Ishikawa (cell line): ENCODE measurements around the gene FAM47A.

Experiments used
- CEBPB ChIP-seq: IDR thresholded peaks from 2 replicates; pipeline ENCODE4 v1.6.1; 2012
- CREB1 ChIP-seq: IDR thresholded peaks from 2 replicates; pipeline ENCODE4 v1.6.1; 2012; ENCODE audit warnings: low read depth
- EP300 ChIP-seq: IDR thresholded peaks from 2 replicates; pipeline ENCODE4 v1.6.1; 2012; ENCODE audit warnings: borderline replicate concordance
- TCF12 ChIP-seq: IDR thresholded peaks from 2 replicates; pipeline ENCODE4 v1.6.1; 2012; ENCODE audit warnings: low read depth

DNA sequence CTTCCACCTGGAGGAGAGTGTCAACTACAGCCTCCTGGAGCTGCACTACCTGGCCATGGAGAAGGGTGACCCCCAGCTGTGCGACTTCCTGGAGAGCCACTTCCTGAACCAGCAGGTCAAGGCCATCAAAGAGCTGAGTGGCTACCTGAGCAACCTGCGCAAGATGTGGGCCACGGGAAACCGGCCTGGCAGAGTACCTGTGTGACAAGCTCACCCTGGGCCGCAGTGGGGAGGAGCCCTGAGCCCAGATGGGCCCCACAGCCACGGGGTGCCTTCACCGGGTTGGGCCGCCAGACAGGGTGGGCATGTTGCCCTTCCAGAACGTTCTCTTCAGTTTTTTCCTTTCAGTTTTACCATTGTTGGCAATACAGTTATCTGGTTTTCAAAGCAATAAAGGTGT lies 15.2 kb upstream of the FAM47A start:
- TF ChIP-seq TCF12 (no peak), EP300 (no peak), CEBPB (no peak), CREB1 (no peak)
